ENCODE results near the gene DPP4.

Gene DPP4

GRCh38 chr2:161995553-161996016 is 78.4 kb downstream of the DPP4 start:
- Histone ChIP-seq H3K9ac (no peak overlapping the region), H3K27ac (no peak overlapping the region)

GRCh38 chr2:161994761-161995520 is 79.1 kb downstream of the DPP4 start:
- H3K9me3 ChIP-seq (replicated peaks in 1 of 11): no peaks in the 10 kb centered on the region
- no peak overlapping the region for H3K9ac ChIP-seq
- H3K36me3 ChIP-seq: no peaks in the 10 kb centered on the region
- no peak overlapping the region for H3K27ac ChIP-seq
- H3K4me3 ChIP-seq: no peak overlapping the region
- peak overlapping the region in 4 of 11 experiments; percentile 8 to 78 (median 54); a peak in 9 of 22 replicates for H3K4me2 ChIP-seq
- TF ChIP-seq Cebpa-rat (IDR thresholded peaks at IDR 0.05): no peak
- peaks cover 8 to 75% (median 14%) of the 10 kb centered on the region in 10 experiments; a peak in 19 of 20 replicates for H3K4me1 ChIP-seq
- H3K27me3 ChIP-seq: no peaks in the 10 kb centered on the region
- H4K20me1 ChIP-seq: no peaks in the 10 kb centered on the region

More at GRCh38 chr2:161995553-161996016, 78.4 kb downstream of the DPP4 start:
- H3K27me3 ChIP-seq: no peaks in the 10 kb centered on the region
- H3K4me1 ChIP-seq: peaks cover 8 to 68% (median 14%) of the 10 kb centered on the region in 10 experiments; a peak in 19 of 20 replicates
- H3K4me3 ChIP-seq: no peak overlapping the region
- peak overlapping the region in 2 of 11 experiments; percentile 76 to 78; a peak in 3 of 22 replicates for H3K4me2 ChIP-seq
- no peak for TF ChIP-seq Cebpa-rat (IDR thresholded peaks at IDR 0.05)
- H3K36me3 ChIP-seq: no peaks in the 10 kb centered on the region
- no peaks in the 10 kb centered on the region for H4K20me1 ChIP-seq
- H3K9me3 ChIP-seq (replicated peaks in 1 of 11): no peaks in the 10 kb centered on the region

- peak overlapping the region in 2 of 11 experiments; percentile 35 to 39; a peak in 2 of 22 replicates for H3K9ac ChIP-seq
- H3K27ac ChIP-seq: peak overlapping the region in 2 of 11 experiments; percentile 14 to 17; a peak in 2 of 22 replicates
- no peaks in the 10 kb centered on the region for H3K9me3 ChIP-seq (replicated peaks in 1 of 11)
- no peaks in the 10 kb centered on the region for H3K27me3 ChIP-seq
- H3K4me3 ChIP-seq: peak overlapping the region in 1 of 10 experiments; percentile 4; a peak in 1 of 20 replicates
- TF ChIP-seq Cebpa-rat (IDR thresholded peaks at IDR 0.05): no peak
- H3K4me2 ChIP-seq: peak overlapping the region; percentile 45 to 78 (median 61)
- no peaks in the 10 kb centered on the region for H4K20me1 ChIP-seq
- no peaks in the 10 kb centered on the region for H3K36me3 ChIP-seq
- peaks cover 8 to 66% (median 14%) of the 10 kb centered on the region in 10 experiments; a peak in 19 of 20 replicates for H3K4me1 ChIP-seq
Measured at GRCh38 chr2:161992531-161992930, 81.5 kb downstream of the DPP4 start.

- H3K9ac ChIP-seq: no peak overlapping the region
Measured at GRCh38 chr2:161991991-161992390, 82.0 kb downstream of the DPP4 start.

GRCh38 chr2:161990741-161991140 is 83.3 kb downstream of the DPP4 start:
- Histone ChIP-seq H3K27ac (peak overlapping the region in 1 of 11 experiments; percentile 23; a peak in 2 of 22 replicates), H3K9ac (no peak overlapping the region), H3K4me2 (peak overlapping the region in 4 of 11 experiments; percentile 47 to 78 (median 66); a peak in 9 of 22 replicates), H3K27me3 (no peaks in the 10 kb centered on the region), H4K20me1 (no peaks in the 10 kb centered on the region), H3K4me1 (peaks cover 8 to 59% (median 14%) of the 10 kb centered on the region in 10 experiments; a peak in 19 of 20 replicates), H3K4me3 (no peak overlapping the region), H3K36me3 (no peaks in the 10 kb centered on the region), H3K9me3 (replicated peaks in 1 of 11) (no peaks in the 10 kb centered on the region)
- peak in 1 of 11 experiments; percentile 45; a peak in 2 of 22 replicates for TF ChIP-seq Cebpa-rat (IDR thresholded peaks at IDR 0.05)

More at GRCh38 chr2:161991991-161992390, 82.0 kb downstream of the DPP4 start:
- no peak for TF ChIP-seq Cebpa-rat (IDR thresholded peaks at IDR 0.05)
- Histone ChIP-seq H3K4me2 (peak overlapping the region in 5 of 11 experiments; percentile 57 to 78 (median 66); a peak in 7 of 22 replicates), H3K9me3 (replicated peaks in 1 of 11) (no peaks in the 10 kb centered on the region), H3K27me3 (no peaks in the 10 kb centered on the region), H3K27ac (no peak overlapping the region), H4K20me1 (no peaks in the 10 kb centered on the region), H3K4me3 (no peak overlapping the region), H3K4me1 (peaks cover 8 to 66% (median 14%) of the 10 kb centered on the region in 10 experiments; a peak in 19 of 20 replicates), H3K36me3 (no peaks in the 10 kb centered on the region)

GRCh38 chr2:161990036-161990435 is 84.0 kb downstream of the DPP4 start:
- H3K4me2 ChIP-seq: peak overlapping the region in 2 of 11 experiments; percentile 72 to 78; a peak in 3 of 22 replicates
- no peak for TF ChIP-seq Cebpa-rat (IDR thresholded peaks at IDR 0.05)
- no peak overlapping the region for H3K4me3 ChIP-seq
- no peak overlapping the region for H3K9ac ChIP-seq
- H3K27ac ChIP-seq: no peak overlapping the region
- H3K4me1 ChIP-seq: peaks cover 8 to 52% (median 14%) of the 10 kb centered on the region in 10 experiments; a peak in 19 of 20 replicates
- no peaks in the 10 kb centered on the region for H3K27me3 ChIP-seq
- H3K36me3 ChIP-seq: no peaks in the 10 kb centered on the region
- no peaks in the 10 kb centered on the region for H3K9me3 ChIP-seq (replicated peaks in 1 of 11)
- H4K20me1 ChIP-seq: no peaks in the 10 kb centered on the region

- Histone ChIP-seq H3K9ac (no peak overlapping the region), H3K9me3 (replicated peaks in 1 of 11) (no peaks in the 10 kb centered on the region), H3K4me3 (no peak overlapping the region), H3K4me1 (peaks cover 8 to 38% (median 12%) of the 10 kb centered on the region in 10 experiments; a peak in 19 of 20 replicates), H3K27ac (no peak overlapping the region), H3K4me2 (no peak overlapping the region), H4K20me1 (no peaks in the 10 kb centered on the region), H3K27me3 (no peaks in the 10 kb centered on the region), H3K36me3 (no peaks in the 10 kb centered on the region)
- TF ChIP-seq Cebpa-rat (IDR thresholded peaks at IDR 0.05): no peak
Measured at GRCh38 chr2:161988589-161988988, 85.4 kb downstream of the DPP4 start.

- no peak for TF ChIP-seq Cebpa-rat (IDR thresholded peaks at IDR 0.05)
- Histone ChIP-seq H4K20me1 (no peaks in the 10 kb centered on the region), H3K9ac (no peak overlapping the region), H3K4me3 (no peak overlapping the region), H3K27ac (no peak overlapping the region), H3K27me3 (no peaks in the 10 kb centered on the region), H3K9me3 (replicated peaks in 1 of 11) (no peaks in the 10 kb centered on the region), H3K36me3 (no peaks in the 10 kb centered on the region), H3K4me1 (peaks cover under 1 to 36% (median 3%) of the 10 kb centered on the region in 10 experiments; a peak in 19 of 20 replicates), H3K4me2 (no peak overlapping the region)
Measured at GRCh38 chr2:161987311-161987710, 86.7 kb downstream of the DPP4 start.

GRCh38 chr2:161983866-161984265 is 90.1 kb downstream of the DPP4 start:
- Histone ChIP-seq H3K4me1 (peaks cover 5 to 38% (median 9%) of the 10 kb centered on the region in 10 experiments; a peak in 14 of 20 replicates), H3K9me3 (replicated peaks in 1 of 11) (no peaks in the 10 kb centered on the region), H3K36me3 (no peaks in the 10 kb centered on the region), H3K27ac (no peak overlapping the region), H4K20me1 (no peaks in the 10 kb centered on the region), H3K4me3 (no peak overlapping the region), H3K4me2 (no peak overlapping the region), H3K9ac (no peak overlapping the region), H3K27me3 (0 out of 22 replicates have a peak, but pooled peaks cover 0 to 4% (median 0%) of the 10 kb centered on the region in 11 experiments)
- TF ChIP-seq Cebpa-rat (IDR thresholded peaks at IDR 0.05): no peak

All from BLaER1 treated with 17β-estradiol and CSF1 and Interleukin-3, amounts not matched to agents 10 nM and 100 nM (cell line).